Esophagus muscularis mucosa (tissue), 4 donors: Measurements from ENCODE around the gene CTU1. TPM values are rescaled to one million over a fixed set of nuclear protein-coding genes. Genes with fewer than 3 reads are reported as not detected.

Experiments
- DNase-seq: peaks from one replicate; pipeline ENCODE4 v3.0.0-alpha.2; 2017; ENCODE audit errors: extremely low spot score
- H3K27ac ChIP-seq, 4 donors: fragments of 200-600 bp; sonication (generic); replicated peaks in 1 of 4; 1 replicate in 3 of 4; 2 replicates in 1 of 4; pipeline ENCODE4 v1.5.1; 2016 to 2019; ENCODE audit warnings: mild to moderate bottlenecking in 1 of 4
- H3K27me3 ChIP-seq, 4 donors: fragments of 200-600 bp; sonication (generic); one replicate each; pipeline versions ENCODE4 v1.5.1 to v1.6.0; 2016 to 2019
- H3K36me3 ChIP-seq, 4 donors: fragments of 200-600 bp; sonication (generic); one replicate each; pipeline ENCODE4 v1.5.1; 2016 to 2019
- H3K4me1 ChIP-seq, 4 donors: fragments of 200-600 bp; sonication (generic); one replicate each; pipeline ENCODE4 v1.5.1; 2016 to 2019
- H3K4me3 ChIP-seq, 4 donors: fragments of 200-600 bp; sonication (generic); 1 replicate in 2 of 4; 2 replicates in 2 of 4; pipeline ENCODE4 v1.5.1; 2016 to 2019; ENCODE audit warnings: mild to moderate bottlenecking in 4 of 4, moderate library complexity in 1 of 4
- H3K9me3 ChIP-seq, 4 donors: fragments of 200-600 bp; sonication (generic); 1 replicate in 3 of 4; 2 replicates in 1 of 4; pipeline ENCODE4 v1.5.1; 2016 to 2019
- EP300 ChIP-seq: sonication (generic); formaldehyde crosslinking; IDR thresholded peaks from one replicate; pipeline ENCODE4 v1.6.1; 2017; ENCODE audit warnings: antibody characterized with exemption
- POLR2A ChIP-seq: fragments of 450-650 bp; IDR thresholded peaks from one replicate; pipeline ENCODE4 v1.6.1; 2017; ENCODE audit warnings: antibody characterized with exemption, moderate library complexity, mild to moderate bottlenecking, low read depth
- POLR2AphosphoS5 ChIP-seq, 2 donors: sonication (generic); formaldehyde crosslinking; IDR thresholded peaks; one replicate each; pipeline ENCODE4 v1.6.1; 2017; ENCODE audit warnings: antibody characterized with exemption in 2 of 2
- WGBS: methylation state at CpG from one replicate; pipeline ENCODE4 v1.1.5; 2018; 5-methylcytosine and 5-hydroxymethylcytosine counted together
- intact Hi-C: fragments of 100-400 bp; cut with DNase I; formaldehyde crosslinking; loops from one replicate; pipeline ENCODE4 v1.15.1; 2023
- total RNA-seq, 4 donors: library from RNA; depleted of rRNA; stranded (reverse); fragments of >200 nt; gene quantifications; one replicate each; pipeline versions ENCODE4 v1.1.0 to v1.2.1, GENCODE V29; 2016
- TF ChIP-seq, protein P1 (sequence below), 3 experiments: fragments of 200-600 bp in 2 of 3; fragments of 450-650 bp in 1 of 3; sonication (generic) in 2 of 3; IDR thresholded peaks; one replicate each; pipeline ENCODE4 v1.5.1; 2017 to 2019; ENCODE audit warnings: antibody characterized with exemption in 3 of 3, mild to moderate bottlenecking in 2 of 3, moderate library complexity in 1 of 3

Gene CTU1
- total RNA-seq, 4 donors from 2014 or later = 7.1 to 18.9 (median 13.7) TPM

DNA sequence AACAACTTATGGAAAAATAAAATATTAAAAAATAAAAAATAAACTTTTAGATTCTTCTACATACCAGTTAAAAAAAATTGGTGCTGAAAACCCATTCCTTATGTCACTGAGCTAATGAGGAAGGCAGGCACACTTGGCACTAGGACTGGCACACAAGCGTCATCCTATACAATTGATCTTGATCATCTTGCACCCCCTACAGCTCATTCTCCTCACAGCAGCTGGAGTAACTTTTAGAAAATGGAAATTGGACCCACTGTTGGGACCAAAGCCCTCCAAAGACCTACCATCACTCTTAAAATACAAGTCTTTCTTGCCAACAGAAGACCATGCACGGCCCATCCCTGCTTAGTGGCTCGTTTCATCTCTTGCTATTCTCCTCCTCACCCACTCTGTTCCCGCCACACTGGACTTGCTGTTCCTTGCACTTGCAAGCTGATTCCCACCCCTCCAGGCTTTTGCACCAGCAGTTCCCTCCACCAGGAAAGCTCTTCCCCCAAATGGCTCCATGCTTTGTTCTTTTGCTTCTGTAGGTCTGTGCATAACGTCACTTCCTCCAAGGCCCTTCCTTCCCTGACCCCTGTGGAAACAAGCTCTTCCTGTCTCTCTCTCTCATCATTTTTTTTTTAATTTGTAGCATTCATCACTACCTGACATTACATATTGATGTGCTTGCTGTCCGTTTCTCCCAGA lies 11.6 kb downstream of the CTU1 start:
- TF ChIP-seq POLR2A = no peak
- TF ChIP-seq EP300 = no peak
- TF ChIP-seq, protein P1, sequence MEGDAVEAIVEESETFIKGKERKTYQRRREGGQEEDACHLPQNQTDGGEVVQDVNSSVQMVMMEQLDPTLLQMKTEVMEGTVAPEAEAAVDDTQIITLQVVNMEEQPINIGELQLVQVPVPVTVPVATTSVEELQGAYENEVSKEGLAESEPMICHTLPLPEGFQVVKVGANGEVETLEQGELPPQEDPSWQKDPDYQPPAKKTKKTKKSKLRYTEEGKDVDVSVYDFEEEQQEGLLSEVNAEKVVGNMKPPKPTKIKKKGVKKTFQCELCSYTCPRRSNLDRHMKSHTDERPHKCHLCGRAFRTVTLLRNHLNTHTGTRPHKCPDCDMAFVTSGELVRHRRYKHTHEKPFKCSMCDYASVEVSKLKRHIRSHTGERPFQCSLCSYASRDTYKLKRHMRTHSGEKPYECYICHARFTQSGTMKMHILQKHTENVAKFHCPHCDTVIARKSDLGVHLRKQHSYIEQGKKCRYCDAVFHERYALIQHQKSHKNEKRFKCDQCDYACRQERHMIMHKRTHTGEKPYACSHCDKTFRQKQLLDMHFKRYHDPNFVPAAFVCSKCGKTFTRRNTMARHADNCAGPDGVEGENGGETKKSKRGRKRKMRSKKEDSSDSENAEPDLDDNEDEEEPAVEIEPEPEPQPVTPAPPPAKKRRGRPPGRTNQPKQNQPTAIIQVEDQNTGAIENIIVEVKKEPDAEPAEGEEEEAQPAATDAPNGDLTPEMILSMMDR (IDR thresholded peaks at IDR 0.05) = no peak
- no peak for TF ChIP-seq POLR2AphosphoS5 (IDR thresholded peaks at IDR 0.05)
- Histone ChIP-seq H3K4me1 (peaks cover 0 to 27% (median 13%) of the 10 kb centered on the region in 4 donors), H3K27ac (no peak overlapping the region), H3K9me3 (no peaks in the 10 kb centered on the region), H3K36me3 (peaks cover 0 to 32% (median 14%) of the 10 kb centered on the region in 4 donors), H3K4me3 (no peak overlapping the region), H3K27me3 (no peaks in the 10 kb centered on the region)
- no peak for DNase-seq
- 71% methylated on average over 6 of the region's 6 CpGs for WGBS
- intact Hi-C loops = loop anchor here (5.0 kb wide), 1 partner anchor 74 kb away; no protein-coding TSS in a partner anchor

DNA sequence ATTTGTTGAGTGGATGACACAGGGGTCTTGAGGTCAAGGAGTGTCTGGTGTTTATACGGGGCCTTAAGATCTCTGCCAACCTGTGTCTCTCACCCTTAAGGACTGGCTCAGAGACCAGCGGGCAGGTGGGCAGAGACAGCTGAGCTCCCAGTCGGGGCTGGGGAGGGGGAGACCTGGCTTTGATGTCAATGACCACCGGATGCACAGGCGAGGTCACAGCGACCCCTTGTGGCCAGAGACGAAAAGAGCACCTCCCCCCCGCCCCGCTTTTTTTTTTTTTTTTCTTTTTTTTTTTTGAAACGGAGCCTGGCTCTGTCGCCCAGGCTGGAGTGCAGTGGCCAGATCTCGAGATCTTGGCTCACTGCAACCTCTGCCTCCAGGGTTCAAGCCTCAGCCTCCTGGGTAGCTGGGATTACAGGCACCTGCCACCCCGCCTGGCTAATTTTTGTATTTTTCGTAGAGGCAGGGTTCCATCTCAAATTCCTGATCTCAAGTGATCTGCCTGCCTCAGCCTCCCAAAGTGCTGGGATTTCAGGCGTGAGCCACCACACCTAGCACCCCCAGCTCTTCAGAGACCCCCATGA lies 13.4 kb downstream of the CTU1 start:
- no peaks in the 10 kb centered on the region for H3K27me3 ChIP-seq
- WGBS = 15% methylated on average over 11 of the region's 15 CpGs
- H3K9me3 ChIP-seq = no peaks in the 10 kb centered on the region
- no peak for DNase-seq
- peaks cover 0 to 19% (median 3%) of the 10 kb centered on the region in 4 donors for H3K36me3 ChIP-seq
- intact Hi-C loops = loop anchor here (5.0 kb wide), 1 partner anchor 72 kb away; no protein-coding TSS in a partner anchor
- peaks cover 0 to 17% (median 8%) of the 10 kb centered on the region in 4 donors for H3K4me1 ChIP-seq
- H3K4me3 ChIP-seq = no peak overlapping the region
- no peak overlapping the region for H3K27ac ChIP-seq
- TF ChIP-seq EP300 = no peak
- TF ChIP-seq, protein P1 (IDR thresholded peaks at IDR 0.05) = peak; percentile 43 to 63 (median 45)

DNA sequence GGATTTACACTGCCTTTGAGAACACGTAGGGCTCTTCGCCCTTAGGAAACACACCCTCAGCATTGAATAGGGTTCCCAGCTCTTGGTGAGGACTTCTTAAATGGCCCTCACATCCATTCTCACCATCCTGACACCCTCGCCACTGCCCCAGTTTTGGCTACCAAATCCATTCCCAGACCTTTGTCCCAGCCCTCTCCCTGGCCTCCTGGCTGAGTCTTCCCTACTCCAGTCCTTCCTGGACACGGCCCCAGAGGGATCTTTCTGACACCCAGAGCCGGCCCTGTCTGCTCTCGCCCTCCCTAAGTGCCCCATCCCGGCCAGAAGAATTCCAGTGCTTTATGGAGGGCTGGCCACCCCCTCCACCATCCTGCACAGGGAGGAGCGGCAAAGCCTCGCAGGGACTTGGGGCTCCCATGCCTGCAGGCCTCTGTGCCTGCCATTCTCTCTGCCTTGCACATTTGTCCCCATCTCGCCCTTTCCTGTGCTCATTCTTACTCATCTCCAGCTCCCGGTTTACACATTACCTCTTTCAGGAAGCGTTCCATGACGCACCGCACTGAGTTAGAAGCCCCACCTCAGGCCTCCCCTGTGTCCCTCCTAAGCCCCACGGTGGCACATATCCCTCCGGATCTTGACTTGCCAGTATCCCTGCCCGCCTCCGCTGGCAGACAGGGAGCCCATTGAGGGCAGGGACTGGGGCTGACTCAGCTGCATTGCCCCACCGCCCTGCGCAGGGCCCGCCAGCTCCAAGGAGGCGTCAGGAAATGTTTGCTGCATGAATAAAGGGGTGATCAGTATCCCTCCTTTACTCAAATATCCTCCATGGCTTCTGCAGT lies 14.5 kb downstream of the CTU1 start:
- TF ChIP-seq, protein P1 (IDR thresholded peaks at IDR 0.05) = no peak
- TF ChIP-seq POLR2A (no peak), EP300 (no peak), POLR2AphosphoS5 (IDR thresholded peaks at IDR 0.05) (no peak)

DNA sequence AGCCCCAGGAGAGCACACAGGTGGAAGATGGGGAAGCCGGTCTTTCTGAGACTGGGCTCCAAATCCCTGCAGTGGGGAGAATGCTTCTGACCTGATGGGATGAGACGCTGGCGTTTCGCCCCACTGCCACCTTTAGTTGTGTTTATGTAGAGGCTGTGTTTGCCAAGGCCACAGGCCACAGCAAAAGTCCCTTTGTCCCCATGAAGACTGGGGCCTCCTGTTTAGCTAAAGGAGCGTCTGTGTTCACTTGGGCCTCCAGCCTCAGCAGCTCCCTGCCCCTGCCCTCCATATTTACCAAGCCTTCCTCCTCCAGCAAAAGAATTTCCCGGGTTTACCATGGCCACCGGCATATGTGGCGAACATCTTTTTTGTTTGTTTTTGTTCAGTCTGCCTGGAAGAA lies 15.1 kb downstream of the CTU1 start:
- no peak for DNase-seq
- Histone ChIP-seq H3K27ac (no peak overlapping the region), H3K4me3 (no peak overlapping the region), H3K36me3 (peaks cover 0 to 5% (median 2%) of the 10 kb centered on the region in 4 donors), H3K27me3 (no peaks in the 10 kb centered on the region), H3K9me3 (no peaks in the 10 kb centered on the region), H3K4me1 (peaks cover 0 to 2% (median under 1%) of the 10 kb centered on the region in 4 donors)
- no peak for TF ChIP-seq POLR2AphosphoS5 (IDR thresholded peaks at IDR 0.05)
- TF ChIP-seq, protein P1 (IDR thresholded peaks at IDR 0.05) = no peak
- intact Hi-C loops = no loop called here
- WGBS = 42% methylated on average over 4 of the region's 8 CpGs

More for the DNA sequence above, 14.5 kb downstream of the CTU1 start:
- Histone ChIP-seq H3K4me1 (peaks cover 0 to 6% (median 4%) of the 10 kb centered on the region in 4 donors), H3K27ac (no peak overlapping the region), H3K4me3 (no peak overlapping the region), H3K36me3 (peaks cover 0 to 9% (median 2%) of the 10 kb centered on the region in 4 donors), H3K9me3 (no peaks in the 10 kb centered on the region), H3K27me3 (no peaks in the 10 kb centered on the region)
- WGBS = 78% methylated on average over 20 of the region's 22 CpGs
- DNase-seq = no peak
- intact Hi-C loops = no loop called here
